Uterus (tissue), 4 donors: ENCODE results near the gene INPP5A. TPM values are rescaled to one million over a fixed set of nuclear protein-coding genes. Genes with fewer than 3 reads are reported as not detected.

Experiments
- DNase-seq, 2 donors: peaks; one replicate each; pipeline ENCODE4 v3.0.0-alpha.2; 2019 to 2020
- H3K27ac ChIP-seq, 2 donors: fragments of 200-600 bp; sonication (generic); 1 replicate in 1 of 2; 2 replicates in 1 of 2; pipeline ENCODE4 v1.5.1; 2016 to 2018
- H3K27me3 ChIP-seq, 2 donors: fragments of 200-600 bp; sonication (generic); one replicate each; pipeline ENCODE4 v1.5.1; 2018 to 2019; ENCODE audit warnings: control low read depth in 1 of 2
- H3K36me3 ChIP-seq, 2 donors: fragments of 200-600 bp; sonication (generic); one replicate each; pipeline ENCODE4 v1.5.1; 2019; ENCODE audit warnings: control low read depth in 1 of 2
- H3K4me1 ChIP-seq, 2 donors: fragments of 200-600 bp; sonication (generic); one replicate each; pipeline ENCODE4 v1.5.1; 2018 to 2019; ENCODE audit warnings: control low read depth in 1 of 2
- H3K4me3 ChIP-seq, 2 donors: fragments of 200-600 bp; sonication (generic); 1 replicate in 1 of 2; 2 replicates in 1 of 2; pipeline ENCODE4 v1.5.1; 2018 to 2019; ENCODE audit warnings: mild to moderate bottlenecking in 1 of 2
- H3K9me3 ChIP-seq, 2 donors: fragments of 200-600 bp; sonication (generic); one replicate each; pipeline ENCODE4 v1.5.1; 2019; ENCODE audit warnings: control low read depth in 1 of 2
- CTCF ChIP-seq, 4 experiments: fragments of 200-600 bp in 2 of 4; fragments of 450-650 bp in 2 of 4; sonication (generic) in 2 of 4; IDR thresholded peaks; one replicate each; pipeline ENCODE4 v1.5.1; 2016 to 2019; ENCODE audit warnings: antibody characterized with exemption in 4 of 4, mild to moderate bottlenecking in 2 of 4, moderate library complexity in 1 of 4
- POLR2A ChIP-seq, 2 donors: fragments of 450-650 bp; IDR thresholded peaks; one replicate each; pipeline ENCODE4 v1.6.1; 2016; ENCODE audit warnings: antibody characterized with exemption in 2 of 2, mild to moderate bottlenecking in 1 of 2, moderate library complexity in 1 of 2
- intact Hi-C: fragments of 100-400 bp; cut with DNase I; formaldehyde crosslinking; loops from one replicate; pipeline ENCODE4 v1.15.1; 2023; ENCODE audit warnings: low total_unique reads
- total RNA-seq, 4 donors: library from RNA; depleted of rRNA in 3 of 4; stranded (reverse); fragments of >200 nt in 3 of 4; gene quantifications; one replicate each; pipeline versions ENCODE4 v1.1.0 to v1.2.4, GENCODE V29; 2014 to 2023
- donor health status: DM: yes; HTN: yes; CAD: no.

Gene INPP5A
- total RNA-seq, 4 donors from 2014 or later: 22.5 to 160 (median 93.2) TPM

- intact Hi-C loops: no loop called here
- H3K9me3 ChIP-seq: no peaks in the 10 kb centered on the region
- H3K27me3 ChIP-seq: no peaks in the 10 kb centered on the region
- no peak overlapping the region for H3K4me3 ChIP-seq
- no peaks in the 10 kb centered on the region for H3K36me3 ChIP-seq
- no peak for DNase-seq
- TF ChIP-seq CTCF (IDR thresholded peaks at IDR 0.05) (no peak), POLR2A (IDR thresholded peaks at IDR 0.05) (no peak)
- no peaks in the 10 kb centered on the region for H3K4me1 ChIP-seq
- H3K27ac ChIP-seq: no peak overlapping the region
Observed at GRCh38 chr10:132754071-132754470, 216.5 kb downstream of the INPP5A start.

GRCh38 chr10:132755166-132755711, 217.7 kb downstream of the INPP5A start:
- Histone ChIP-seq H3K27ac (no peak overlapping the region), H3K27me3 (no peaks in the 10 kb centered on the region), H3K4me3 (no peak overlapping the region), H3K4me1 (no peaks in the 10 kb centered on the region), H3K9me3 (no peaks in the 10 kb centered on the region), H3K36me3 (no peaks in the 10 kb centered on the region)
- intact Hi-C loops: no loop called here
- TF ChIP-seq POLR2A (IDR thresholded peaks at IDR 0.05) (no peak), CTCF (IDR thresholded peaks at IDR 0.05) (no peak)
- no peak for DNase-seq

GRCh38 chr10:132756591-132756990, 219.0 kb downstream of the INPP5A start:
- H3K36me3 ChIP-seq: no peaks in the 10 kb centered on the region
- no peaks in the 10 kb centered on the region for H3K27me3 ChIP-seq
- H3K27ac ChIP-seq: no peak overlapping the region
- no peaks in the 10 kb centered on the region for H3K9me3 ChIP-seq
- no peaks in the 10 kb centered on the region for H3K4me1 ChIP-seq
- intact Hi-C loops: no loop called here
- DNase-seq: no peak
- no peak for TF ChIP-seq CTCF (IDR thresholded peaks at IDR 0.05)
- TF ChIP-seq POLR2A (IDR thresholded peaks at IDR 0.05): no peak
- H3K4me3 ChIP-seq: no peak overlapping the region

- no peaks in the 10 kb centered on the region for H3K36me3 ChIP-seq
Observed at GRCh38 chr10:132757171-132757570, 219.6 kb downstream of the INPP5A start.

GRCh38 chr10:132758865-132759264, 221.3 kb downstream of the INPP5A start:
- Histone ChIP-seq H3K4me3 (no peak overlapping the region), H3K27ac (no peak overlapping the region), H3K27me3 (no peaks in the 10 kb centered on the region), H3K36me3 (no peaks in the 10 kb centered on the region), H3K9me3 (no peaks in the 10 kb centered on the region), H3K4me1 (no peaks in the 10 kb centered on the region)
- intact Hi-C loops: no loop called here
- no peak for TF ChIP-seq POLR2A (IDR thresholded peaks at IDR 0.05)
- TF ChIP-seq CTCF (IDR thresholded peaks at IDR 0.05): no peak
- no peak for DNase-seq

More at GRCh38 chr10:132757171-132757570, 219.6 kb downstream of the INPP5A start:
- no peak overlapping the region for H3K4me3 ChIP-seq
- no peak for TF ChIP-seq POLR2A (IDR thresholded peaks at IDR 0.05)
- TF ChIP-seq CTCF (IDR thresholded peaks at IDR 0.05): no peak
- no peak overlapping the region for H3K27ac ChIP-seq
- DNase-seq: no peak
- intact Hi-C loops: no loop called here
- H3K9me3 ChIP-seq: no peaks in the 10 kb centered on the region
- H3K4me1 ChIP-seq: no peaks in the 10 kb centered on the region
- no peaks in the 10 kb centered on the region for H3K27me3 ChIP-seq
